SU-DHL-6 (cell line): ENCODE measurements around the gene ADA.

Source experiments
- EZH2phosphoT487 ChIP-seq: fragments of 200-600 bp; sonication (generic), shearing (Covaris generic); conservative IDR thresholded peaks from 2 replicates; pipeline ENCODE4 v1.6.1; 2018; ENCODE audit warnings: mild to moderate bottlenecking, antibody characterized with exemption, low read length, moderate library complexity, mixed read lengths
- TF ChIP-seq, protein P1 (sequence below): fragments of 200-600 bp; sonication (generic); IDR thresholded peaks from one replicate; pipeline ENCODE4 v1.5.1; 2017; ENCODE audit warnings: antibody characterized with exemption, mild to moderate bottlenecking, low read length, moderate library complexity; ENCODE audit not compliant: insufficient read depth, poor library complexity, severe bottlenecking

DNA sequence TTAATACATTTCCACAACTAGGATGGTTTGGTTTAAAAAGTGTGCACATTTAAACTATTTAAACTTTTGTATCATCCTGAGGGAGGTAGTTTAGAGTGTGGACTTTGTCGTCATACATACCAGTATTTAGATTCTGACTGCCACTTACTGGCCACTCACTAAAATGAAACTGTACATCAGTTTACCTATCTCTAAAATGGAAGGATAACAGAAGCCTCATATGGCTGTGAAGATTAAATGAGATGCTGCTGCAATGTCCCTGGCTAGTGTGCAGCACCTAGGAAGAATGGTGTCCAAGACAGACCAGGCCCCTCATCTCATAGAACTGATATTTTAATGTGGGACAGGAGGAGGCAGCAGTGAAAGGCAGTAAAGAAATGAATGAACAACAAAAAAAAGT lies 81.1 kb downstream of the ADA start:
- TF ChIP-seq, protein P1, sequence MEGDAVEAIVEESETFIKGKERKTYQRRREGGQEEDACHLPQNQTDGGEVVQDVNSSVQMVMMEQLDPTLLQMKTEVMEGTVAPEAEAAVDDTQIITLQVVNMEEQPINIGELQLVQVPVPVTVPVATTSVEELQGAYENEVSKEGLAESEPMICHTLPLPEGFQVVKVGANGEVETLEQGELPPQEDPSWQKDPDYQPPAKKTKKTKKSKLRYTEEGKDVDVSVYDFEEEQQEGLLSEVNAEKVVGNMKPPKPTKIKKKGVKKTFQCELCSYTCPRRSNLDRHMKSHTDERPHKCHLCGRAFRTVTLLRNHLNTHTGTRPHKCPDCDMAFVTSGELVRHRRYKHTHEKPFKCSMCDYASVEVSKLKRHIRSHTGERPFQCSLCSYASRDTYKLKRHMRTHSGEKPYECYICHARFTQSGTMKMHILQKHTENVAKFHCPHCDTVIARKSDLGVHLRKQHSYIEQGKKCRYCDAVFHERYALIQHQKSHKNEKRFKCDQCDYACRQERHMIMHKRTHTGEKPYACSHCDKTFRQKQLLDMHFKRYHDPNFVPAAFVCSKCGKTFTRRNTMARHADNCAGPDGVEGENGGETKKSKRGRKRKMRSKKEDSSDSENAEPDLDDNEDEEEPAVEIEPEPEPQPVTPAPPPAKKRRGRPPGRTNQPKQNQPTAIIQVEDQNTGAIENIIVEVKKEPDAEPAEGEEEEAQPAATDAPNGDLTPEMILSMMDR = no peak
- no peak for TF ChIP-seq EZH2phosphoT487
